GM18907 (cell line): Measurements from ENCODE around the gene NEU3.
"Not testable (repeated sequence)": the region's sequence is repeated elsewhere in the genome, so short reads cannot be mapped to it uniquely, and the experiment has no call there.

Experiments used
- ATAC-seq: cut with Tn5 transposase; IDR thresholded peaks from one replicate; pipeline ENCODE4 v1.9.1; 2021; ENCODE audit warnings: mild to moderate bottlenecking, moderate library complexity; ENCODE audit not compliant: unreplicated experiment

NEU3 gene

DNA sequence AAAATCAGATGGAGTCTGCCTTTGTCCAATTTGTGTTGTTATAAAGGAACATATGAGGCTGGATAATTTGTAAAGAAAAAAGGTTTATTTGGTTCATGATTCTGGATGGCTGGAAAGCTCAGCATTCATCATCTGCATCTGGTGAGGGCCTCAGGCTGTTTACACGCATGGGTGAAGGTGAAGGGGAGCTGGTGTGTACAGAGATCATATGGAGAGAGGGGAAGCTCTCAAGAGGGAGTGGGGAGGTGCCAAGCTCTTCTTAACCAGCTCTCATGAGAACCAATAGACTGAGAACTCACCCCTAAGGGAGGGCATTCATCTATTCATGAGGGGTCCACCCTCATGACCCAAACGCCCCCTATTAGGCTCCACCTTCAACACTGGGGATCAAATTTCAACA, 40.0 kb downstream of the NEU3 start:
- ATAC-seq = no peak

DNA sequence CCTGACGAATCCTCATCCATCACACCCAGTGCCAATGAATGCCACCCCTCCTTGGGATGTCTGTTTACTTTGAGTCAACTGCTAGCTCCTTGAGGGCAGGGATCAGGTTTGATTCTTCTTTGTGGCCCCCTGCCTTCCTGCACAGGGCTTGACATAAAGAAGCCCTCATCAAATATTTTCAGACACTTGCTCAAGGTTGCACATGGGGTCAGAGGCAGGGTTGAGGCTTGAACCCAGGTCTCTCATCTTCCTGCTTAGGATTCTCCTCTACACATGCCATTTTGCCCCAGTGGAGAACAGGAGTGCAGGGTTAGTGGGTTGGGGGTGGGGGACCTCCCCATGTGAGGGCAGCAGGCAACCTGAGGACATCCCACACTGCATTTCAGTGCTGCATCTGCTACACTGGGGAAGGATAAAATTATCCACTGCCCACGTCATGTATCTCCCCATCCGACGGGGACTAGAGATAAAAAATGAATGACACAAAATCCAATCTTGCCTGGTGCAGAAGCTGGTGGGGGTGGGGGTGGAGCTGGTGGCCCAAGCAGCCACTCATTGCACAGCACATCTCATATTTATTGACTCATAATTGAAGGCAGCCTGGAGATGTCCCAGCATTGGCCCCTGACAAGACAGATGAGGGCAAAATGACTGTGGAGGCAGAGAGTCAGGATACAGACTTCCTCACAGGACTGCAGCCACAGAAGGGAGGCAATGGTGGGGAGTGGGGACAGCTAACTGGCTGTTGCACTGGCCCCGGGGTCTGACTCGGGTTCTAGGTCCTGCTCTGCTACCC, 41.3 kb downstream of the NEU3 start:
- no peak for ATAC-seq

DNA sequence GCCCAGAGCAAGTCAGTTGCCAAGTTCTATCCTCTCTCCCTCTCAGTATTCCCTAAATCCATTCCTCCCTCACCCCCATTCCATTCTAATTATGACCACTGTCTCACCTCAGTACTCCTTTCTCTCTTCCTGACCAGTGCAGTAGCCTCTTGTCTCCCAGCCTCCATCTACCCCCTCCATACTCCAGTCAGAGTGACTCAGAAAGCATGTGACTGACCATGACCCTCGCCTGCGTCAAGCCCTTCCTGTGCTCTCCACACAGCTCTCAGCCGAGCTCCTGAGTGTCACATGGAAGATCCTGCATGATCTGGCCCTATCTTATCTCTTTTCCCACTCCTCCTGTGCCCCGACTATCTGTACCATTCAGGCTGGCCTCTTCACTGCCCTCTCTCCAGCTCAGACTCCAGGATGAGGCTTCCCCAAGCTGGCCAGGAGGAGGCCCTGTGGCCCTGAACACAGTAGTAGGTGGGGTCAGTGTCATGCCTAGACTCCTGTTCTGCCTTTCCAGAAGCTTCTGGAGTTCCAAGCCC, 42.6 kb downstream of the NEU3 start:
- ATAC-seq = no peak

DNA sequence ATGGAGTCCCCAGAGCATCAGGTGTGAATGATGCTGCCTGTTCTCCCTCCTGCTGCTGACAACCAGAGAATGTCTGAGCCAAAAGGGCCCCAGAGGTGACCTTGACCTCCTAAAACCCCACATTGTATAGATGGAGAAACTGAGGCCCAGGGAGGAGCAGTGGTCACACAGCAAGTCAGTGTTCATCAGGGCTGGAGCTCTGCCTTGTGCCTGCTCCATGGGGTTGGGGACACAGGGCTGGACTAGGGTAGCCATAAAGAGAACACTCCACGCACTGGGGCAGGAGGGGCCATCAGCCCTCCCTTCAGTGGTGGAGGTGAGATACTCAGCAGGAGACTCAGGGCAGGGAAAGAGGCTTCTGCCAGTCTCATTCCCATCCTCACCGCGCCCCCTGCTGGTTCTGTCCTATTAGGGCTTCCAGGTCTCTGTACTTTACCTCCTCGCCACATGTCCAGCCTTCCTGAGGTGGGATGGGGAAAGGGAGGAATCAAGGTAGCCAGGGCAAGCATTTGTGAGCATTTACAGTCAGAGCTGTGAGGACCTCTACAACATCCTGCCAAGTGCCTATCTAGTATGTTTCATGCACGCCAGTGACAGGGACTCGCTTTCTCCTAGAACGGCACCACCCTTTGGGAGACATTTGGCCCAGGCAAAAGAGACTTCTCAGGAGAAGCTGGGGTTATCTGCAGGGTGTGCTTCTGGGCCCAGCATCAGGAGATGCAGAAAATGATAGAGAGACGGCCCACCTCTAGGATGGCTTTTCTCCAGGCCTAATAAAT, 43.2 kb downstream of the NEU3 start:
- ATAC-seq = no peak

DNA sequence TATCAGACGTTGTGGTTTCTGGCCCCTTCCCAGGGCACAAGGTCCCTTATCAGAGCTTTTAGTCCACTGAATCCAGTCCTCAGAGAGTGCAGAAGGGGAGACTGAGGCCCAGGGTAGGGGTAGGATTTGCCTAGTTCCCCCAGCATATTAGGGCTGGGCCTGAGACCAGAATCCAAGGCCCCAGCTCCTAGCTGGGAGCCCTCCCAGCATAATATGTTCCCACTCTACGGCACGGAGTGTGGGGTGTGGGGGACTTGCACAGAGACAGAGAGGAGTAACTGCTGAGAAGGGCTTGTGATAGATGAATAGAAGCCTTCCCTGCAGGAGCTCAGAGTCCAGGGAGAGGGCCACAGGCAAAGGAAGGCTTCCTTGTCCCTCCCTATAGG, 43.8 kb downstream of the NEU3 start:
- no peak for ATAC-seq

DNA sequence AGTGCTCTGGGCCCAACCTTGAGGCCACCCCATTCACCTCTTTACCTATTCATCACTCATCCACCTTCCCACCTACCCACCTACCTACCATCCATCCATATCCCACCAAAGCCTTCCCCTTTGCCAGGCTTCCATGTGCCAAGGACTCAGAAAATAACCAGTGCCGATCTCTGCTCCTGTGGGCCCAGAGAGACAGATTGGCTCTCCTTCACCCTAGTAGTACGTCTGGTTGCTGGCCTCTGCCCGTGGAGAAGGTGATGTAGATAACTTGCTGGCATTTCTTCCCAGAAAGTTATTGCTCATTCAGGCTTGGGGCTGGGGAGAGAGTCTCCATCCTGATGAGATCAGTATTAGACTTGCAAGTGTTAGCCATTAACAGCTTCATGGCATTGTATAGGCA, 45.2 kb downstream of the NEU3 start:
- ATAC-seq = no peak

DNA sequence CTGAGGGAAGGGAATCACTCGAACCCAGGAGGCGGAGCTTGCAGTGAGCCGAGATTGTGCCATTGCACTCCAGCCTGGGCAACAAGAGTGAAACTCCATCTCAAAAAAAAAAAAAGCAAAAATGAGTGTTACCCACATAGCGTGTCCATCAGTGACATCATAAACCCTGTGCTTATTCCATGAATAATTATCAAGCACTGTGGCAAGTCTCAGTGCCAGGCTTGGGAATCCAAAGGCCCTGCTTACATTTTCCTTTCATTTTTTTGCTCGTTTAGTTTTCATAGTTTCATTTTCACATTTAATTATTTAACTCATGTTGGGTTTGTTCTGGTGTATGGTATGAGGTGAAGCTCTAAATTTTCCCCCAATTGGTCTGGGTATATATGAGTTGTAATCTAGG, 46.5 kb downstream of the NEU3 start:
- no peak for ATAC-seq

DNA sequence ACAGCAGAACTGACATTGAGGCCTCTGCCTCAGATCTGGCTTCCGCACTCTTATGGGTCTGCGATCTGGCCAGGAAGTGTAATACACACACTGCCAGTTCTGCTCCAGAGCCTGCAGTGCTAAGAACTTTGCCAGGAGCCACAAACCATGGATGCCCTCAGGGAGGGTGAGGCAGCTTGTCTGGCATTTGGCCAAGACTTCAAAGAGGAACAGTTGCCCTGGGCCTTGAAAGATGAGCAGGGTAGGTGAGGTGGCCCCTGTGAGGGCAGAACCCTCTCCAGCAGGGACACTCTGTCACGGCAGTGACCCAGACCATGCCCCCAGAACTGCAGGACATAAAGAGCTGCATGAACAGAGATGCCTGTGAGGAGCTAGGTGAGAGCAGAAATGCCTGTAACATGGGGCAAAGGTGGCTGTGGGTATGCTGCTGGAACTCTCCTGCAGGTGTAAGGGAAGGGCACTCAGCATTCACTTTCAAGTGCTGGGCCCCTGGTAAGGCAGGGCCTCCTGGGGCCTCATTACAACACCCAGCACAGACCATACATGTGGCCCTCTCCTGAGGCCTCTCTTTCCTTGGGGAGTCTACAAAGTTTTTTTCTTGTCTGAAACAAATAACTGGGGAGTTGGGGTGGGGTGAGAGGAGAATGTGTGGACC, 47.3 kb downstream of the NEU3 start:
- ATAC-seq = no peak

DNA sequence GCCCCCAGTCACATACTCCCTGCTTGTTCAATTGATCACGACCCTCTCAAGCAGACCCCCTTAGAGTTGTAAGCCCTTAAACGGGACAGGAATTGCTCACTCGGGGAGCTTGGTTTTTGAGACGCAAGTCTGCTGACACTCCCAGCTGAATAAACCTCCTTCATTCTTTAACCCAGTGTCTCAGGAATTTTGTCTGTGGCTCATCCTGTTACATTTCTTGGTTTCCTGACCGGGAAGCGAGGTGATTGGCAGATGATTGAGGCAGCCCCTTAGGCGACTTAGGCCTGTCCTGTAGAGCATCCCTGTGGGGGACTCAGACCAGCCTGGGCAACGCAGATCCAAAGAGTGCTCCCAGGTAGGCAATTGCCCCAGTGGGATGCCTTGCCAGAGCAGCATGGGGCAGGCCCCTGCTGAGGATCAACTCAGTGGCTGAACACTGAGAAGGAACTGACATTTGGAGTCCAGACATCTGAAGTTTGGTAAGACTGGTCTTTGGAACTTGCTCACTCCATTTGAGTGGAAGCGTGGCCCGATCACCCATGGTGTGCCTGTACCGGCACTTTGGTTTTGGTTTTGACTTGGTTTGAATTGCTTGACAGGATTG, 51.5 kb downstream of the NEU3 start:
- ATAC-seq = no peak

DNA sequence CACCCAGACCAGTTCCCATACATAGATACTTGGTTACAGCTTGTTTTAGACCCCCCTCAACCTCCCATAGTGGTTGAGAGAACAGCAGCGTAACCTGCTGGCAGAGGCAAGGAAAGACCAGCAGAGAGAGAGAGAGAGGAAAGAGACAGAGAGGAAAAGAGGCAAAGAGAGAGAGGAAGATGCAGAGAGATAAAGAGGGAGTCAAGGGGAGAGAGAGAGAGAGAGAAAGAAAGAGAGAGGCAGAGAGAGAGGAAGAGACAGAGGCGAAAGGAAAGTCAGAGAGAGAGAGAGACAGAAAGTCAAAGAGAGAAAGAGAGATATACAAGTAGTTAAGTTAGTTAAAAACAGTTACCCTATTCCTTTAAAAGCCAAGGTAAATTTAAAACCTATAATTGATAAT, 52.5 kb downstream of the NEU3 start:
- no peak for ATAC-seq

DNA sequence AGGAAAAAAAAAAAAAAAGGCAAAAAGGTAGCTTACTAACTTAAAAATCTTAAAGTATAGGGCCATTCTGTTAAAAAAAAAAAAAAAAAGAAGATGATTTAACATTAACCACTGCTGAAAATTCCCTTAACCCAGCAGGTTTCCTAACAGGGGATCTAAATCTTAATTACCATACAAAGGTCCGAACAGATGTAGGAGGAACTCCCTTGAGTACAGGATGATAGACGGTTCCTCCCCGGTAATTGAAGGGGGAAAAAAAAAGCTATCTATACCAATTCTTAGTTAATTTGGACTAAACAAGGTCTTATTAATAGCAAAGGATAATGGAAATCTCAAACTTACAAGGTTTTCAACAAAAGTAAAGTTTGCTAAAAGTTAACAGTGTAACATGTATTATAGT, 53.1 kb downstream of the NEU3 start:
- not testable (repeated sequence) for ATAC-seq

DNA sequence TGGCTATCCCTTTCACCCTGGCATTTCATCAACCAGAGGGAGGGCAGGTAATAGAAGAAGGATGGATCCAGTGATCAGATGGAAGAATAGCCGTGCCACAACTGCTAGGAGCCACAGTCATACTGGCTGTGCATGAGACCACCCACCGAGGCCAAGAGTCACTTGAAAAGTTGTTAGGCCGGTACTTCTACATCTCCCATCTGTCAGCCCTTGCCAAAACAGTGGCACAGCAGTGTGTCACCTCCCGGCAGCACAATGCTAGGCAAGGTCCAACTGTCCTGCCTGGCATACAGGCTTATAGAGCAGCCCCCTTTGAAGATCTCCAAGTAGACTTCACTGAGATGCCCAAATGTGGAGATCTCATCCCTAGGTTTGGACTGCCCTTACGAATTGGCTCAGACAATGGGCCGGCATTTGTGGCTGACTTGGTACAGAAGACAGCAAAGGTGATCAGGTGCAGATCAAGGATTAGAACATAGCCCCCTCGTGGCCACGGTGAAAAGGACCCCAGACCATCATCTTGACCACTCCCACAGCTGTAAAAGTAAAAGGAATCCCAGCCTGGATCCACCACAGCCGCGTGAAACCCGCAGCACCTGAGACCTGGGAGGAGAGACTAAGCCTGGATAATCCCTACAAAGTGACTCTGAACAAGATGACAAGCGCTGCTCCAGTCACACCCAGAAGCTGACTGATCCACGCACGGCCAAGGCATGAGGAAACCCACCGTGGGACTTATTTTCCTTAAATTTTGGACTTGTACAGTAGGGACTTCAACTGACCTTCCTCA, 55.8 kb downstream of the NEU3 start:
- ATAC-seq = not testable (repeated sequence)

DNA sequence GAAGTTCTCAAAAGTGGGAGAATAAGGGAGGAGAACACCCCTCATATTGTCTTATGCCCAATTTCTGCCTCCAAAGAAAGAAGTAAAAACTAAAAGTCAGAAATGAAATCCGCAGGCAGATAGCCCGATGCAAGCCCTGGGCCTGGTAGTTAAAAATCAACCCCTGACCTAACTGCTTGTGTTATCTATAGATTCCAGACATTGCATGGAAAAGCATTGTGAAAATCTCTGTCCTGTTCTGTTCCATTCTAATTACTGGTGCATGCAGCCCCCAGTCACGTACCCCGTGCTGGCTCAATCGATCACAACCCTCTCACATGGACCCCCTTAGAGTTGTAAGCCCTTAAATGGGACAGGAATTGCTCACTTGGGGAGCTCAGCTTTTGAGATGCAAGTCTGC, 57.9 kb downstream of the NEU3 start:
- not testable (repeated sequence) for ATAC-seq

DNA sequence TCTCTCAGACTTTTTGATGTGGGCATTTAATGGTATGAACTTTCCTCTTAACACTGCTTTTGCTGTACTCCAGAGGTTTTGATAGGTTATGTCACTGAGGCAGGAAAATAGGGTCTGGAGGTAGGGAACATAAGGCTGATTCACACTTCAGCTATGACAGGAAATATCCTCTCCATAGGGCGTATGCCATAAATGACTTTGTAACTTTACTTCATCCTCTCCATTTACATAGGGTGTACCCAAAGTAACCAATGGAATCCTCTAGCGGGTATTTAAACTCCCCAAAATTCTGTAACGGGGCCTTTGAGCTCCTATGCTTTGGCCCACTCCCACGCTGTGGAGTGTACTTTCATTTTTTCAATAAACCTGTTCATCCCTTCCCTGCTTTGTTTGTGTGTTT, 58.5 kb downstream of the NEU3 start:
- ATAC-seq = no peak

DNA sequence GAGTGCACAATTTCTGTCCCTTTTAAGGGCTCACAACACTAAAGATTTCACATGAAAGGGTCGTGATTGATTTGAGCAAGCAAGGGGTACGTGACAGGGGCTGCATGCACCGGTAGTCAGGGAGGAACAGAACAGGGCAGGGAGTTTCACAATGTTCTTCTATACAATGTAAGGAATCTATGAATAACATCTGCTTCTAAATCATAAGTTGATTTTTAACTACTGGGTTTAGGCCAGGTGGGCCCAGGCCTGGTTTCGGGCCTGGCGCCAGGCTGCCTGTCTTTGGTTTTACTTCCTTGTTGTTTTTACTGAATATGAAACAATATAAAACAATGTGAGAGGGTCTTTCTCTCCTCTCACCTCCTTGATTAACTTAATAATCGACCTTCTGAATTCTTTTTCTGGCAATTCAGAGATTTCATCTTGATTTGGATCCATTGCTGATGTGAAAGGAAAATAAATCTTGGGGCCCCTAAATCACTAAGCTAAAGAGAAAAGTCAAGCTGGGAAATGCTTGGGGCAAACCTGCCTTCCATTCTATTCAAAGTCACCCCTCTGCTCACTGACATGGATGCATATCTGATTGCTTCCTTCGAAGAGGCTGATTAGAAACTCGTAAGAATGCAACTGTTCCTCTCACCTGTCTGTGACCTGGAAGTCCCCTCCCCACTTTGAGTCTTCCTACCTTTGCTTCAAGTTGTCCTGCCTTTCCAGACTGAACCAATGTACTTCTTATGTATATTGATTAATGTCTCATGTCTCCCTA, 61.0 kb downstream of the NEU3 start:
- ATAC-seq = not testable (repeated sequence)

DNA sequence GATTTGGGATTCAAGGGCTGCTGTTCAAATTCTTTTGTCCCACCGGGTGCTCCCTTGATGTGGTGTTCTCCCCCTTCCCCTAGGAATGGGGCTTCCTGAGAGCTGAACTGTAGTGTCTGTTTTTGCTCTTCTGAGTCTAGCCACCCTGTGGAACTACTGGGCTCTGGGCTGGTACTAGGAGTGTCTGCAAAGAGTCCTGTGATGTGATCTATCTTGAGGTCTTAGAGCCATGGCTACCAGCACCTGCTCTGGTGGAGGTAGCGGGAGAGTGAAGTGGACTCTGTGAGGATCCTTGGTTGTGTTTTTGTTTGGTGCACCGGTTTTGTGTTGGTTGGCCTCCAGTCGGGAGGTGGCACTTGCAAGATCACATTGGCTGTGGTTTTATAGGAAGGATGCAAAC, 61.8 kb downstream of the NEU3 start:
- no peak for ATAC-seq

DNA sequence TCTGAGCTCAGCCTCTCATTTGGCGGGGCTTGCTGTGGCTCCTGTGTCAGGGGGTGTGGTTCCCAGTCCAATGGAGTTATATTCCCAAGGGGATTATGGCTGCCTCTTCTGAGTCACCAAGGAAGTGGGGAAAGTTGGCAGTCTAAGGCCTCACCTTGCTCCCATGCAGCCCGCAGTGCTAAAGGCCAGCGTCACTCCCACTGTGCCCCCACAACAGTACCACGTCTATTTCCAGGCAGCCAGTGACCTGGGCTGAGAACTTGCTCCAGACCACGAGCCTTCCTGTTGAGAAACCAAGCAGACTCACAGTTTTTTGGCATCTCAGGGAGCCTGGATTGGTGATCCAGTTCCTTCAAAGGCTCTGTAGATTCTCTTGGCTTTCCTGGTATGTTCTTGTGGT, 62.3 kb downstream of the NEU3 start:
- ATAC-seq = no peak

DNA sequence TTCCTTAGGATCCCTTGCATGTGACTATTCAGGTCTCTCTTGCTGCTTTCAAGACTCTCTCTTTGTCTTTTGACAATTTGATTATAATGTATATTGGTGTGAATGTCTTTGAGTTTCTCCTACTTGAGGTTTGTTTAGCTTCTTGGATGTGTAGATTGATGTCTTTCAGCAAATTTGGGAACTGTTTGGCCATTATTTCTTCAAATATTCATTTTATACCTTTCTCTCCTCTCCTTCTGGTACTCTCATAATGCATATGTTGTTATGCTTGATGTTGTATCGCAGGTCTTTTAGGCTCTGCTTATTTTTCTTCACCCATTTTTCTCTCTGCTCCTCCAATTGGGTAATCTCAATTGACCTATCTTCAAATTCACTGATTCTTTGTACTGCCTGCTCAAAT, 63.7 kb downstream of the NEU3 start:
- ATAC-seq = no peak

DNA sequence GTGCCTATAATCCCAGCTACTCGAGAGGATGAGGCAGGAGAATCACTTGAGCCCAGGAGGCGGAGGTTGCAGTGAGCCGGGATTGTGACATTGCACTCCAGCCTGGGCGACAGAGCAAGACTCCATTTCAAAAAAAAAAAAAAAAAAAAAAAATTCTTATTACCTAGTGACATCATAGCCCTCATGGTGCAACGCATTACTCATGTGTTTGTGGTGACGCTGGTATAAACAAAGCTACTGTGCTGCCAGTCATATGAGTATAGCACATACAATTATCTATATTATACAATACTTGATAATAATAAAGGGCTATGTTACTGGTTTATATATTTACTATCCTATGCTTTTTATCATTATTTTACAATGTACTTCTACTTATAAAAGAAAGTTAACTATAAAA, 66.8 kb downstream of the NEU3 start:
- no peak for ATAC-seq

DNA sequence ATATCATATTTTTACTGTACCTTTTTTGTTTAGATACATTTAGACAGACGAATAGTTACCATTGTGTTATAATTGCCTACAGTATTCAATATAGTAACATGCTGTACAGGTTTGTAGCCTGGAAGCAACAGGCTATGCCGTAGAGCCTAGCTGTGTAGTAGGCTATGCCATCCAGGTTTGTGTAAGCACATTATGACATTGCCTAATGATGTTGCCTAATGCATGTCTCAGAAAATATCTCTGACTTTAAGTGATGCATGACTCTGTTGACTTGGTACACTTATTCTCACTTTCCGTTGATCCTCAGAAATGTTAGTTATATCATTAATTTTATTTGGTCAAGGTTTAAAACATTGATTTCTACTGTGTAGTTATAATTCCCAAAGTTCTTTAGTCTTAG, 68.1 kb downstream of the NEU3 start:
- ATAC-seq = no peak
